Fibroblast of pulmonary artery (primary cell): ENCODE results near the gene PSMA3.

Experiments
- DNase-seq: peaks from one replicate; pipeline ENCODE4 v3.0.0-alpha.2; 2010; ENCODE audit warnings: low read depth
- H3K4me3 ChIP-seq: replicated peaks from 2 replicates; pipeline ENCODE4 v1.5.1; 2011; ENCODE audit warnings: low read depth, mild to moderate bottlenecking, control low read depth, low read length, moderate library complexity
- TF ChIP-seq, protein P1 (sequence below): IDR thresholded peaks from 2 replicates; pipeline ENCODE4 v1.5.1; 2011; ENCODE audit warnings: mild to moderate bottlenecking, control low read depth, low read length, inconsistent platforms; ENCODE audit errors: missing control alignments

The PSMA3 gene

DNA sequence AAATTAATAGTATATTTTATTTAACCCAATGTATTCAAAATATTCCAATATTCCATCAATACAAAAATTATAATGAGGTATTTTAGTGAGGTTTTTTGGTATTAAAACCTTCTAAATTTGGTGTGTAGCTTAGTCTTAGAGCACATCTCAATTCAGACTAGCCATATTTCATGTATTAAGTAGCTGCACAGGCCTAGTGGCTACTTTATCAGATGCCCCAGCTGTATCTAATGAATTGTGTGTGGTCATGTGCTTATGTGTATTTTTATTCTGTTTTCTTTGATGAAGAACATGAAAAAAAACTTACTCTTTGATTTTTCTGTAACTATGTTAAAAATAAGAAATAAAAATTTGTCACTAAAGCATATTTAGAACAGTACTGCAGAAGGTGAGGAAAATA is 31.5 kb upstream of the PSMA3 start:
- DNase-seq, result no peak
- TF ChIP-seq, protein P1, sequence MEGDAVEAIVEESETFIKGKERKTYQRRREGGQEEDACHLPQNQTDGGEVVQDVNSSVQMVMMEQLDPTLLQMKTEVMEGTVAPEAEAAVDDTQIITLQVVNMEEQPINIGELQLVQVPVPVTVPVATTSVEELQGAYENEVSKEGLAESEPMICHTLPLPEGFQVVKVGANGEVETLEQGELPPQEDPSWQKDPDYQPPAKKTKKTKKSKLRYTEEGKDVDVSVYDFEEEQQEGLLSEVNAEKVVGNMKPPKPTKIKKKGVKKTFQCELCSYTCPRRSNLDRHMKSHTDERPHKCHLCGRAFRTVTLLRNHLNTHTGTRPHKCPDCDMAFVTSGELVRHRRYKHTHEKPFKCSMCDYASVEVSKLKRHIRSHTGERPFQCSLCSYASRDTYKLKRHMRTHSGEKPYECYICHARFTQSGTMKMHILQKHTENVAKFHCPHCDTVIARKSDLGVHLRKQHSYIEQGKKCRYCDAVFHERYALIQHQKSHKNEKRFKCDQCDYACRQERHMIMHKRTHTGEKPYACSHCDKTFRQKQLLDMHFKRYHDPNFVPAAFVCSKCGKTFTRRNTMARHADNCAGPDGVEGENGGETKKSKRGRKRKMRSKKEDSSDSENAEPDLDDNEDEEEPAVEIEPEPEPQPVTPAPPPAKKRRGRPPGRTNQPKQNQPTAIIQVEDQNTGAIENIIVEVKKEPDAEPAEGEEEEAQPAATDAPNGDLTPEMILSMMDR, result no peak
- H3K4me3 ChIP-seq, result no peak overlapping the region

DNA sequence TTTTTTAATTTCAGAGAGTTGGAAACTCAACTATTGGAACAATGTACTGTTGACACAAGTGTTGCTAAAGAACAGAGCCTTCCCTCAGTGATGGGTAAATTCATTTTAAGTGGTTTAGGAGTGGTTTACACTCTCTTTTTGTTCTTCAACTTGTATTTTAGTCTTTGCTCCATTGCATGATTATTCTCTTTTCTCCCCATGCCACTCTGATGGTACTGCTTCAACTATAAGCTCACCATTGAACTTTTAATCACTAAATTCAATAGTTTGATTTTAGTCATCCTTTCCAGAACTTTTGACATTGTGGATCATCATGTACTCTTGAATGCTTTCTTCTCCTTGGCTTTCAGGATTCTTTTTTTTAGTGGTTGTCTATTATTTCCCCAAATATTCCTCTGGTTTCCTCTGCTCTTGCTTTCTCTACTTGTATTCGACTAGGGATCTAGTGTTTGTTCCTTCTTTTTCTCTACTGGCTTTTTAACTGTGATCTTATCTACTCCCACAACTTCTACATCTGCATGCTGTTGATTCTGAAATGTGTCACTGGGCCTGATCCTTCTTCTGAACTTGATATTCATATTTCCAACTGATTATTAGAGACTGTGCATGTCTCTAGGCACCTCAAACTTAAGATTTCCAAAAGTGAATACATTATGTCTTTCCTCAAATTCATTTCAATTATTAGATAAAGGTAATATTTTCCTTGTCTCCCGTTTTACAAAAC is 29.3 kb upstream of the PSMA3 start:
- no peak for DNase-seq
- H3K4me3 ChIP-seq, result no peak overlapping the region
- TF ChIP-seq, protein P1, result no peak

DNA sequence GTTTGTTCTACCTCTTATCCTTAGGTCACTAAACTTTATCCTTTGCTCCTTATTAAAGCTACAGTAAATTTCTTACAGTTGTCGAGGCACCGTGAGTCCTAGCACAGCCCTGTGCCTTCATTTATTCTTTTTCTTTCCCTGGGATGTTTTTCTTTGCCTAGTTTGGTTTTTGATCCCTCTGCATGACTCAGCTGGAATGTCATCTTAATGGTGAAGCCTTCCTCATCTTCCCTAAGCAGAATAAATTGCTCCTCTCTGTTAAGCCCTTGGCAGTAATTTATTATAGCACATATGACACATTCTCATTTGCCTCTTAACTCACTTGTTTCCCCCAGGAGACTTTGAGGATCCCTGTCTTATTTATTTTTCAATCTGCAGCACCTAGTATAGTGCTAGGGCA is 28.1 kb upstream of the PSMA3 start:
- TF ChIP-seq, protein P1, result no peak
- no peak for DNase-seq
- H3K4me3 ChIP-seq, result no peak overlapping the region

DNA sequence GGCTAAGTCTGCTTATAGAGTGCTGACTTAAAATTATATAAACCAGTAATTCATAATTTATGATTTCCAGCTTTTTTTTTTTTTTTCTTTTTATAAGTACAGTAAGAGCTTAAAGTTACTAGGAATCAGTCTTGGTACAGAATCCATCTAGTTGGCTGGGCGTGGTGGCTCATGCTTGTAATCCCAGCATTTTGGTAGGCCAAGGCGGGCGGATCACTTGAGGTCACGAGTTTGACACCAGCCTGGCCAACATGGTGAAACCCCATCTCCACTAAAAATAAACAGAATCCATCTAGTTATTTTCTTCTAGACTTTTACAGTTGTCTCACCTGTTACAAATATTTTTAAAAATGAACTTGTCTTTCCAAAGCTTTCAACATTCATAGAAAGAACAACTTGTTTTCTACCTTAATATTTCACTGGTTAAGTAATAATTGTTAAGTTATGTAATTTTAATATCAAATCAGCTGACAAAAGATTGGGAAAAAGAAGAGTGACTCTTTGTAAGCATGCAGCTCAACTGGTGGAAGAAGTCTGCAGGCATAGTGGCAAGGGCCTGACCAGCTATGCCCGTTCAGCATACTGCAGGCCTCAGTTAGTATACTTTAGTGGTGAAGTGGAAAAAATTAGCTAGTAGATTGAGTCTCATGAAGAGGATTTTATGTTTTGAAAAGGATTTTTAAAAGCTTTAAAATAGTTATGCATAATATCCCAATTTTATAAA is 17.4 kb upstream of the PSMA3 start:
- DNase-seq, result no peak
- TF ChIP-seq, protein P1, result no peak
- no peak overlapping the region for H3K4me3 ChIP-seq

DNA sequence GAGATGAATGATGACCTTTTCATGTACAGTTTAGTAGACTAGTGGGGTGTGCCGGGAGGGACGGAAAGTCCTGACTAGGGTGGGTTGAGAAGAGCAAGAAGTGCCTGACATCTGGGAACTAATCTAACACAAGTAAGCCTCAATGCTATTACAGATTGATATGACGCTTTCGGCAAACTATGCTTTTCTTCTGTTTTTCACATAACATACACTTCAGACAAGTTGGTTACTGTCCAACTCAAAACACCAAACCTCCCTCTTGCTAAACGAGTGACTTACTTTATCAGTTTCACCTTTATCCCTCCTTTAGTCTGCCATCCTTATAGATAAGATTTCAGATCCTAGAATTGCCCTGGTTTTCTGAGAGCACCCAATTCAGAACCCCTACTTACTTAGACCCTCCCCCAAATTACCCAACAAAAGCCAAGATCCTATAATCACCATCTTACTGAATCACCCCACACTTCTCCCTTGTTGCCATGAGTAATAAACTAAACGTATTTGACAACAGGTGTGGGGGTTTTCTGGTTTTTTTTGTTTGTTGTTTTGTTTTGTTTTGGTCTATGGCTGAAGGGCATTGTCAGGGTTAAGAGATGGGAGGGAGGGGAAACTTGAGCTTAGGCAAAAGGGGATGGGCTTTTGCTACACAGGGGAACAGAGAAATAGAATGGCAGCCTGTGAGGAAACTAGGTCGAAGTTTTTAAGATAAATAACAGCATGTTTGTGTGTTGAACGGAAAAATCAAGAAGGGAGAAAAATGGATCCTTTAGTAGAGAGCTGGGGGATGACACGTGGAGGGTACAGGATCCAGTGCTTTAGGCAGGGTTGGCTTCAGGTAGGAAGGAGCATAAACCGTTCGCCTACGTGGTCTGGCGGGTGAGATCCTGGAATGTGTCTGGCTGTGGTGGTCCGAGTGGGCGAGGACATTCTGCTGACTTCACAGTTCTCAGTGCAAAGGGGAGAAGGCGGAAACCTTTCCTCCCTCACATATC is 6.1 kb upstream of the PSMA3 start:
- TF ChIP-seq, protein P1, result no peak
- H3K4me3 ChIP-seq, result peak overlapping the region; percentile 74
- DNase-seq, result peak; percentile 42

DNA sequence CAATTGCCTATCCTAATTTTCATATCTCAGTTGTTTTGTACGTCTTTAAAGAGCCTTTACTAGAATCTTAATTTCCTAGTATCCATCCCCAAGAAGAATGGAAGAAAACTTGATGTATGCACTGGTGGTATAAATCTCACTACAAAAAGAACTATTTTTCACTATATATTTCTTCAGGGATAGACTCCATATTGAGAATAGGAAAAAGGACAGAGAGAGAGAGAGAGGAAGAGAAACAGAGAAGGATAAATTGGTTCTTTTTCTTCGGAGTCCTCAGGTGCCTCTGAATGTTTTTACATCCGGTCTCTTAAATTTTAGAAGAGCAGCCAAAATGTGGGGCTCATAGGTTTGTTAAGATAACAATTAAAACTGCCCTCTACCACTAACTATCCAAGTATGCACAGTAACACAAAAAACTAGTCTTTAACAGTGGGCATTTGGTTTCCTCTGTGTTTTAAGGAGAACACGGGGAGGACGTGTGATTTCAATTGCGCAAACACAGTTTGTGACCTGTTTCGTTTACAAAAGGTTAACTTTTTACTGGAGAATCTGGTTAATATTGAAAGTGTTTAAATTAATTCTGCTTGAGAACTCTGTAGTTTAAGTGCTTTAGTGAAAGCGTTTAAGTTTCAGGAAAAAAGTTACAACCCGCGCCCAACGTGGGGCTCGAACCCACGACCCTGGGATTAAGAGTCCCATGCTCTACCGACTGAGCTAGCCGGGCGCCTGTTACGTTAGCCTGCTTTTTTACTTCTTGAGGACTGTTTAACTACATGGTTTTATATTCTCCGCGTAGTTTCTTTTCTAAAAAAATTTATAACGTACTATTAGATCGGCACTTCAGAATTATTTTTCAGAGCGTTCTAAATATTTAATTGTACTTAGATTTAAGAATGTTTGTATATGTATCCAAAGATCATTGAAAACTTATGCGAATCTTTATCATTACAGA is 5.1 kb upstream of the PSMA3 start:
- DNase-seq, result peak; percentile 74
- TF ChIP-seq, protein P1, result no peak
- peak overlapping the region; percentile 74 for H3K4me3 ChIP-seq
